ENCODE measurements around the gene PEX16.

GRCh38 chr11:45906096-45906682 lies 11.5 kb downstream of the PEX16 start:
- TF ChIP-seq POLR2A (IDR thresholded peaks at IDR 0.05; ENCODE audit: low read depth, low read length): no peak
- TF ChIP-seq TAF1 (IDR thresholded peaks at IDR 0.05; ENCODE audit: low read depth, low read length): no peak
